ENCODE measurements around the gene TSPAN5.

GRCh38 chr4:98507299-98507698 is 151.1 kb downstream of the TSPAN5 start:
- TF ChIP-seq CTCF (IDR thresholded peaks at IDR 0.05; ENCODE audit: insufficient read depth, low read length, poor library complexity, severe bottlenecking) (no peak), EZH2phosphoT487 (conservative IDR thresholded peaks at IDR 0.05; ENCODE audit: low read length) (no peak)

Data from SU-DHL-6 (cell line).